Stimulated activated CD8-positive, alpha-beta memory T cell treated with anti-CD3 and anti-CD28 coated beads, Interleukin-7, amount 100 ng/mL, for 24 hours (primary cell): ENCODE data around the gene EFNA2.
A peak's percentile ranks its signal among the peaks of the same experiment; 100 is the strongest.

ENCODE experiments used
- DNase-seq: peaks from one replicate; pipeline ENCODE4 v3.0.0-alpha.2; 2020; ENCODE audit warnings: low read depth

The EFNA2 gene

DNA sequence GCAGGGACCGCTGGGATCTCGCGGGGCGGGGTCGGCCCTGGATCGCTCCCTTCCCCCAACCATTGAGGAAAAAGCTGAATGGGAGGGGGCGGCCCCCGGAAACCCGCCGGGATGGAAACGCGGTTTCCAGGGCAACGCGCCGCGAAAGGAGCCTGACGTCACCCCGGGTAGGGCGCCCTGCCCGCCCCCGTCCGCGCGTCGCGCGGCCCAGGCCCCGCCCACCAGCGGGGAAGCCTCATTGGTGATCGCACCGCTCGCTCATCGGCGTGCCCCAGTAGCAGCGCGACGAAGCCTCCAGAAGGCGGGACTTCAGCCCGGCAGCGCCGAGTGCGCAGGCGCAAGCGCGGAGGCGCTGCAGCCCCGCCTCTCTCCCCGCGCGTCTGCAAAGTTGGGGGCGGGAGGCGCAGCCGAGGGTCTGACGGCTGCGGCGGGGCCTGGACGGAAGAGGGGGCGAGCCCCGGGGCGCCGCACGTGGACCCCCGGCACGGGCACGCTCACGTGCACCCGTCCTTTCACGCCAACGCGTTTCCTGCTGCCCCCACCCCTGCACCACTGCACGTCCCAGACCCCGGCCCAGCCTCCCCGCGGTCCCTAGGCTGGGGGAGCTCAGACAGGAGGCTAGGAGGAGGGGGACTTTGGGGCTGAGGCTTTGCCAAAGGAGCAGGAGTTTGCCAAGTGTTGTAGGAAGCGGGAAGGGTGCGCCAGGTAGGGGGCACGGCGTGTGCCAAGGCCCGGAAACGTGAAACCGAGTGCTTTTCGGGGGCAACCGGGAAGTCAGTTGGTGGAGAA, 24.7 kb upstream of the EFNA2 start:
- peak; percentile 90 for DNase-seq

DNA sequence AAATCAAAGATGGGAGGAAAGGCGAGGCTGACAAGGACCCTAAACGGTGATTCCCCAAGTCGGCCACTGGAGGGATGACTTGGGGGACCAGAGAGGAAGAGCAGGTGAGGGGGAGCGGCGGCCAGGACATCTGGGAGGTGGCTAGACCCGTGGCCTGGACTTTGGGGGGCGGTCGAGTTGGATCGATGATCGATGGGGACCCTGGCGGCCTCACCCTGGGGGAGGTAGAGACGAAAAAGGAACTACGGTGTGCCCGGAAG, 24.2 kb upstream of the EFNA2 start:
- no peak for DNase-seq

DNA sequence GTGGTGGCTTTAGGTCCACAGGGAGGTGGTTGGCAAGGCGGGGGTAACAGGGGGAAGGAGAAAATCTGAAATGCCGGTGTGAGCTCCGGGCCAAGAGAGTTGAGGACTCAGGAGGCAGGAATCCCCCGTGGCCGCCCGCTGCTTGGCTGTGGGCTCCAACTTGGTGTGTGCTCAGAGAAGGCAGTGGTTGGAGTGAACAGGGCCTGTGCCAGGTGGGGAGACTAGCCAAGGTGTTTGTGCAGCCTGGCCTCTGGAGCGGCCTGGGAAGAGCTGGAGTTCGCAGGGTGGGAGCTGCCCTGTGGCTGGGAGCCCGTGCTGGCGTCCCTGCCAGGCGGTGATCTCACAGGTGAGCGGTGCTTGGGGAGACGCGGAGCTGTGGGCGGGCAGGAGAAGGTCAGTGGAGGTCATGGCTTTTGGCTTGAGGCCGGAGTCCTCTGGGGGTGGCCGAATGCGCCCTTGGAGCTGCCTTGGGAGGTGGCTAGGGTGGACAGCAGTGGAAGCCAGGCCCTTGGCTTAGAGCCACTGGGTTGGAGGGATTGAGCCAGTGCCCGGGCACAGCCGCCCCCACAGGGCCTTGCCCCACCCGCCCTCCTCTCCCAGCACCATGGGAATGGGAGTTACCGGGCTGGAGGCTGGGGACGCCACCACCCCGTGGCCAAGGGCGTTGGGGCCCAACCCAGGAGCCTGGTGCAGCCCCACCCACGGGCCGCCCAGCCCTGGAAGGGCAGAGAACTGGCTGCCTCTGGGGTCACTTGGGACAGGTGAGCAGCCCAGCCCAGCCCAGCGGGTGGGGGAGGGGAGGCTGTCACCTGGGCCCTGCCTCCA, 23.7 kb upstream of the EFNA2 start:
- no peak for DNase-seq

DNA sequence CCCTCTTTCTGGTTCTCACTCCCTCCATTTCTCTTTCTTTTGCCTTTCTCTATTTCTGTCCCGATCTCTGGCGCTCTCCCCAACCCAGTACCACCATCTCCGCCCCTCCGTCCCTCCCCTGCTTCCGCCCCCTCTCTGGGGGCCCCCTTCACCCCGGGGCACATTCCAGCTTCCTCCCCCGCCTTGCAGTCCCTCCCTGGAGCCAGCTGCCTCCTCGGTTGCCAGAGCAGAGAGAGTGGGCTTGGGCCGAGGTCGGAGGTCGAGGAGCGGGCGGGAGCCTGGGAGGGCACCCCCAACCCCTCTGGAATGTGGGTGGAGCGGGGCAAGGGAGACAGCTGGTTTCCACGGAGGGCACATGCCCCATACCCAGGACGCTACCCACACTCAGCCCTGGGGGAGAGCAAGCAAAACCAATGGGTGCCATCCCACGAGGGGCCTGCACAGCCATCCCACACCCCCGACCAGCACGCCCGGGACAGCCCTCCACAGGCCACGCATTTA, 23.0 kb upstream of the EFNA2 start:
- DNase-seq = no peak

DNA sequence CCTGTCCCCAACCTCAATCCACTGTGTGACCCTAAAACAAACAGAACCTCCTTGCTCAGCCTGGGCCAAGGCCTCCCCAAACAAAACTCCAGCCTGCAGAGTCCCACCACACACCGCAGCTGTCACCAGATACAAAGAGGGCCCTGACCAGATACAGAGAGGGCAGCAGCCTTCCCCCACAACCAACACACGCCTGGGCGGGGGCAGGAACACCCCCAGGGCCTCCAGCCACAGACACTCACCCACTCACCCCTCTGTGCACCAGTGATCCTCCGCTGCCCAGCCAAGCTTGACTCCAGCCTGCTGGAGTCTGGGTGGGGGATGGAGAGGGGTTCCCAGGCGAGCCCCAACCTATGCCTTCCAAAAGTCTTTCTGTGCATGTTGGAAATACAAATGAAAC, 22.5 kb upstream of the EFNA2 start:
- DNase-seq = no peak

DNA sequence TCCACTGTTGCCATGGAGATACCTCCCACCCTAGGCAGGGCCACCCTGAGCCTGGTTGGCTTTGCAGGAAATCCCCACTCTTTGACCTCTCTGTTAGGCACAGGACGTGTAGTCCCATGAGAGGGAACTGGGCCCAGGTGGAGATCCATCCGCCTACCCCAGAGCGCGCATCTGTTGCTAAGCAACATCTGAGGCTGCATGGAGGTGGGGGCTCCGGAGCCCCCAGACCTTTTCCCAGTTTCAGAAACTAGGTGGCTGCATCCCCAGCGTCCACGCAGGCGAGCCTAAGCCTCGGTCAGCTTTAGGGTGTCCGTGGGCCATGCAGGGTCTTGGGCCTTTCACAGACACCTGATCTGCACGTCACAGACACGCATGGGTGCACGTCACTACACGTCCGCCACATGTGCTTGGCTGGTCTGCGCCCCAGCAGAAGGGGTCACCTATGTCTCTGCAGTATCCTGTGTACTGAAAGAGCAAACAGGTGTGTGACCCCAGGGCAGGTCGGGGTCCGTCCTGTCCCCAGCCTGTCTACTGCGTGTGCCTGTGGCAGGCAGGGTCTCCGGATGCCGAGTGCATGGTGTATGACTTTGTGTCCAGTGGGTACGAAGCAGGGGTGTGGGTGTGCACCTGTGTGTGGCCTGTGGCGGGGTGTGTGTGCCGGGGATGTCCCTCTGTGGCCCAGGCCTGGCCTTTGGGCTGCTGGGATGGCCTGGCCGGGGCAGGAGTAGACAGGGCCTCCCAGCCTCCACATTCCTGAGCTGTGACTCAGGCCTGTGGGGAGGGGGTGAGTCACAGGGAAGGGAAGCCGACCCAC, 20.7 kb upstream of the EFNA2 start:
- DNase-seq = no peak

DNA sequence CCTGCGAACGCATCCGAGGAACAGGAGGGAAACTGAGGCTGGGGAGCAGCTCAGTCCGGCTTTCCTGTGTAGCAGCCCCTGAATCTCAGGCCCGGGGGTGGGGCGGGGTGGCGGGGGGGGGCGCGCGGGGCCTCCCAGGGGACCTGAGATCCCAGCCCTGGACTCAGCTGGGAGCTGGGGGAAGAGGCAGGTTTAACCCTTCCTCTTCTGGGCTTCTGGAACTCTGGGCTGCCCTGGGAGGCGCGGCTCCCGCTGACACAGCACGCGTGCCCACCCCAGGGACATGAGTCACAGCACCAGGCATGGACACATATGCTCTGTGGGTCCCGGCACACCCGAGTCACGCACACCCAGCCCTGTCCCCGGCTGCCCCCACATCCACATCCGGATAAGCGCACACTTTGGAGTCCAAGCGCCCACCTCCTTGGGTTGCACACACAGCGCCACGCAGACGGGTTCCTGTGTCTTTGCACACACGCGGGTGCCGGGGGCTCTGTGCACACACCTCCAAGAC, 20.0 kb upstream of the EFNA2 start:
- no peak for DNase-seq

DNA sequence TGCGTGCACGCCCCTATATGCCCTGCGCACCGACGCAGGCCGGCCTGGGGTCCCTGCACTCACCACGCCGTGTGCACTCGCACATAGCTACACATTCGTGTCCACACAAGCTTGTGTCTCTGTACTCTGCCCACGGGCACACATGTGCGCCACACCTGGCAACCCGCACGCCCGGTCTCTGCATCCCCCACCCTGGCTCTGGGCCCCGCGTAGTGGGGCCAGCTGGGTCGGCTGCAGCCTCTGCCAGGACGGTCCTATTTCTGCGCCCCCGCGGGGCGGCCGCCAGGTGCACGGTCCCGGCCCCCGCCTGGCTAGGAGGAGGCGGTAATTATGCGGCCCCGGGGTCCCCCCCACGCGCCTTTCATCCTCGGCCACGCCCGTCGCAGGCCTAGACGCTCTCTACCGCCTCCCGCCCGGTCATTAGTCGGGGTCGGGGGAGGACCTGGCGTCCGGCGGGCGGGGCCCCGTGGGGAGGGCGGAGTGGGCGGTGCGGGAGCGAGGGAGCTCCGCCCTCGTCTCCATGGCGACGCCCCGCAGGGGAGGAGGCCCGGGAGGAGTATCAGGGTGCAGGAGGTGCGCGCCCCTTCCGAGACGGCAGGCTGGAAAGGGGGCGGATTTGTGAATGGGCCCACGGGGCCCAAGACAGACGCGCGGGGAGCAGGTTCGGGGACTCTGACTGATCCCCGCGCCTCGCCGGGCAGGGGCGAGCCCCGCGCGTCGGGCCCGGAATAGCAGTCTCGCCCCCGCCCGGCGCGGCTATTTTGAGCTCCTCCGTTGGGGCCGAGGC, 19.4 kb upstream of the EFNA2 start:
- no peak for DNase-seq

DNA sequence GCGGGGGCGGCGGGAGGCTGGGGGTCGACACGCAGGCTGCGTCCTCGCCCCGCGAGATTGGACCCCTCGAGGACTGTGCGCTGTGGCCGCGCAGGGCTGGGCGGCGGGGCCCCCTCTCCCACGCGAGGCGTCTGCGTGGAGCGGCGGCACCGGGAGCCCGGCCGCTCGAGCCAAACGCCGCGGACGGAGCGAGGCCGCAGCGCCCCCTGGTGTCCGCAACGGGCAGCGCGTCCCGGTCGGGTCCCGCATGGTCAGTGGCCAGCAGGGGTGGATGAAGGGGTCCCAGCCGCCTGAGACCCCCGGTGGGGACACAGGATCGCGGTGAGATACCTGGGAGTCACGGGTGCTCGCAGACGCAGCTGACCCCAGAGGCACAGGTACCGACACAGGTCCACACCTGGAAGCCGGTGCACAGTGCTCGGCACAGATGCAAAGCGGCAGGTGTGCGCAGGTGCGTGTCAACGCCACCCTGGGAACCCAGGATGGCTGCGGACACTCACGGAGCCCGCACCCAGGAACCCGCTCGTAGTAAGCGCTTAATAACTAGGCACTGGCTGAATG, 18.7 kb upstream of the EFNA2 start:
- no peak for DNase-seq

DNA sequence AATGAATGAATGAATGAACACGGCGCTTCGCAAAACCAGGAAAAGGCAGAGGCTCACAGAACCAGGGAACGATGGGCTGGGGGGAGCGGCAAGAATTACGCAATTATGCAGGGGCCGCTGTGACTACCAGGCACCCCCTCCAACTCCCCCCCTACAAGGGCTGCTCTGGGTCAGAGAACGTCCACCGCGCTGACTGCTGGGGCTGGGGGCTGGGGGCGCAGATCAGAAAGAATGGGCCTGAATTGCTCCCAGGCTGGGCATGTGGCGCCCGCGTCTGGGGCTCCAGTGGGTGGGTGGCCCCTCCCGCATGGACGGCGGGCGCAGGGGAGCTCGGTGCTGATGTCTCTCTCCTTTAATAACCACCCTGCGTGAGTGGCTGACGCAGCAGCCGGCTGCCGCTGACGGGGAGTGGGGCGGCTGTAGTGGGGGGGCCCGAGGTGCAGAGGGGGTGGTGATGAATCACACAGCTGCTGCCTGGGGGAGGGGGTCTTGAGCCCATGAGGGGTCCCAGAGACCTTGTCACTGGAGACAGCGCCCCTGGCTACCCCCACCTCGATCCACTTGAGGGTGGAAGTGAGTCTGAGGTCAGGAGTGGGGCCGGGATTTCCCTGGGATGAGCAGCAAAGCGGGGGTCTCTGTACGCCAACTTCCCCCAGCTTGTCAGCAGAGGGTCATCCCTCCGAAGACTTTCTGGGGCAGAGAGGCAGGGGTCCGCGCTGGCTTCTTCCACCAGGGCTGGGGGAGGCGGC, 18.0 kb upstream of the EFNA2 start:
- DNase-seq = no peak

DNA sequence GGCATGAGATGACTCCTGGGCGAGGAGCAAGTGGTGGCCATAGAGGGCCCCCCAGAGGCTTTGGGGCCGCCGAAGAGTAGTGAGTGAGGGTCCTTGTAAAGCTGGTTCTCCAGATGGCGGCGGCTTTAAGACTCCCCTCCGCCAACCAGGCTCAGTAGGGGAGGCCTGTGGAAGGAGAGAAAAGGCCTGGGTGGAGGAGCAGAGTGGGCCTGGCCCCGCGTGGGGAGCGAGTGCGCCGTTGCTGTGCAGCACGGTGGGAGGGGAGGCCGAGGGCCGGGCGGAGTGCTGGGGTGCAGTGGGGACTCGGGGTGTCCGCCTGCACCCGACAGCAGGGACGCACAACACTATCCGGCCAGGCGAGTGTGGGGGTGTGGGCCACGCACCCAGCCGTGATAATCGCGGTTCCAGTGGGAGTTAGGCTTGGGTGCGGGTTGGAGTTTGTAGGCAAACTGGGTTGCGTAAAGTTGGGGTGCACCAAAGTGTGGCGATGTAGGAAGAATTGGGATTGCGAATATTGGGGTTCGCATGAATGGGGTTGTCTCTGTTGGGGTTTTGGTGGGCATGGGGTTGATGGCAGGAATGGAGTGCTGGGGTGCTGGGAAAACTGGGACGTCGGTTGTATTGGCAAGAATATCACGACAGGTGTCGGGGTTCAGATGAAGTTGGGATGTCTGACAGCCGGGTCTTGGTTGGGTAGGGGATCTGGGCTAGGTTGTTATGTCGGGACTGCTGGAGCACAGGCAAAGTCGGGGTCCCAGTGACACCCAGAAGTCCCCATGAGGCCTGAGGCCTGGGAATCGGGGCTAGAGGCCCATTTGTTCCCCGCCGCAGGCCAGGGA, 17.2 kb upstream of the EFNA2 start:
- no peak for DNase-seq

DNA sequence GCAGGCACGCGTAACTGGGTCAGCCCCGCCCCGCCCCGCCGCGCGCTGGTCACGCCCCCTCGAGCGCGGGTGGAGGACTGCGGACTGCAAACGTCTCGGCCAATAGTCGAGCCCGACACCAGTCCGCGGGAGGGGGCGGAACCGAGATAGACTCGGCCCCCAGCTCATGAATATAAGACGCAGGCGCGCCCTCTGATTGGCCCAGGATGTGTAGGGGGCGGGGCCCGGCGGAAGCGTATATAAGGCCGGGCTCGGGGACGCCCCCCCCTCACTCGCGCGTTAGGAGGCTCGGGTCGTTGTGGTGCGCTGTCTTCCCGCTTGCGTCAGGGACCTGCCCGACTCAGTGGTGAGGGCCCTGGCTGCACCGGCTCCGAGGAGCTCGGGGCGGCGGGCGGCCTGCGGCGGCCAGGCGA, 16.6 kb upstream of the EFNA2 start, which contains the start of gene CIRBP:
Gene CIRBP, plus strand, starts transcription at position 268 of the 413 bp plus-strand sequence. CDS start 1,602 bp downstream, outside the sequence.
- DNase-seq = peak; percentile 98

DNA sequence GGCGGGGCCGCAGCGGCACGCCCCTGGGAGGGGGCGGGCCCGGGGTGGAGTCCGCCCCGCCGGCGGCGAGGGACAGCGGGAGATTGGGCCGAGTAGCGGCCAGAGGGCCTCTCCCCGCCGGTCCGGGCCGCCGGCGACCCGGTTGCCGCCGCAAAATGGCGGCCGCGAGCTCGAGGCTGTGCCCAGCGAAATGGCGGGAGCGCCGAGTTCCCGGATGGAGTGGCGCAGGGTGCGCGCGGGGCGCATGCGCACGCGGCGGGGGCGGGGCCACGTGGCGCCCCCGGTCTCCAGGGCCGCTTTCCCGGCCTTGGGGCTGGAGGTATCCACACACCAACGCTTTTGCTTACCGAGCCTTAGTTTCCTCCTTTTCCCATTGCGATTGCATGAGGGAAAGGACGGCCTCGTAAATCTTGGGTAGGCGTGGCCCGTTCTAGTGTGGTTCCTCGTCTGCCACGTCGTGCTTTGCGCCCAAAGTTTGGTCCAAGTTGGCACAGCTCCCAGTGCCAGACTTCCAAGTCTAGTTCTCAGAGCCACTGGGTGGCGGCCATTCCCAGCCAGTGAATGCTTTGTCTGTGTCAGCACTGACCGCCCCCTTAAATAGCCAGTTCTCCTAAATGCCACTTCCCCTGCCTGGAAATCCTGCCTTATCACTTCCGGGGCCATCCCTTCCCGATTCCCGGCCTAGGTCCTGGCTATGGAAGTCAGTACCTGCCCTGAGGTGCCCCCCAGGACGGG, 16.0 kb upstream of the EFNA2 start:
- DNase-seq = no peak

DNA sequence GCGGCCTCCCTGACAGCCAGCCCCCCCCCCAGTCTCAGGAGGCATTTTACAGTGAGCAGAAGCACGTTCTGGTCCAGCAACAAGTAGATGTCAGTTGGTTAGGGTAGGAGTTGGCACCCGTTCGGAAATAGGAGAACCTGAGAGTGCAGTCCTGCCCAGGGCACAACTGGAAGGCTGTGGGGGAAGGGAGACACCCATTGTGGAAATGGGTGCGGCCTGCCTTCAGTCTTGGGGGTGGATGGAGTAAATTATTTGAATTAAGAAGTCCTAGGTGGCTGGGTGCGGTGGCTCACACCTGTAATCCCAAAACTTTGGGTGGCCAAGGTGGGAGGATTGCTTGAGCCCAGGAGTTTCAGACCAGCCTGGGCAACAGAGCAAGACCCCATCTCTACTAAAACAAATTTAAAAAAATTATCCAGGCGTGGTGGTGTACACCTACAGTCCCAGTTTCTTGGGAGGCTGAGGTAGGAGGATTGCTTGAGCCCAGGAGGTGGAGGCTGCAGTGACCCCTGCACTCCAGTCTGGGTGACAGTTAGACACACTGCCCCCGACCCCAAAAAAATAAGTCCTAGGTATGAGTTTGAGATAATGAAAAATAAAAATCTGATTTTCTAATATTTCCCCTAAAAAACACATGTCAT, 15.3 kb upstream of the EFNA2 start:
- no peak for DNase-seq

DNA sequence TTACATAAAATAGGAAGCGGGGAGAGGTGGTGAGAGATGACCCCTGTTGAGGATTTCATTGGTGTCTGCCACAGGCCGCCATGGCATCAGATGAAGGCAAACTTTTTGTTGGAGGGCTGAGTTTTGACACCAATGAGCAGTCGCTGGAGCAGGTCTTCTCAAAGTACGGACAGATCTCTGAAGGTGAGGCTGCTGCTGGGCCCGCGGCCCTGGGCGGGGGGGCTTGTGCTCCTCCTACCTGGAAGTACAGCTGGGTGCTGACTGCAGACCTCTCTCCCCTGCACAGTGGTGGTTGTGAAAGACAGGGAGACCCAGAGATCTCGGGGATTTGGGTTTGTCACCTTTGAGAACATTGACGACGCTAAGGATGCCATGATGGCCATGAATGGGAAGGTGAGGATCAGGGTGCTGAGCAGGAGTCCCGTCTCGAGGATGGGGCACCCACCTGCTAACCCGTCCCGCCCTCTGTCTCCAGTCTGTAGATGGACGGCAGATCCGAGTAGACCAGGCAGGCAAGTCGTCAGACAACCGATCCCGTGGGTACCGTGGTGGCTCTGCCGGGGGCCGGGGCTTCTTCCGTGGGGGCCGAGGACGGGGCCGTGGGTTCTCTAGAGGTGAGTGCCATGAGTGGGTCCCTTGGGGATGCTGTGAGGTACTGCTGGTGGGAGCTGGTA, 14.7 kb upstream of the EFNA2 start:
- no peak for DNase-seq

DNA sequence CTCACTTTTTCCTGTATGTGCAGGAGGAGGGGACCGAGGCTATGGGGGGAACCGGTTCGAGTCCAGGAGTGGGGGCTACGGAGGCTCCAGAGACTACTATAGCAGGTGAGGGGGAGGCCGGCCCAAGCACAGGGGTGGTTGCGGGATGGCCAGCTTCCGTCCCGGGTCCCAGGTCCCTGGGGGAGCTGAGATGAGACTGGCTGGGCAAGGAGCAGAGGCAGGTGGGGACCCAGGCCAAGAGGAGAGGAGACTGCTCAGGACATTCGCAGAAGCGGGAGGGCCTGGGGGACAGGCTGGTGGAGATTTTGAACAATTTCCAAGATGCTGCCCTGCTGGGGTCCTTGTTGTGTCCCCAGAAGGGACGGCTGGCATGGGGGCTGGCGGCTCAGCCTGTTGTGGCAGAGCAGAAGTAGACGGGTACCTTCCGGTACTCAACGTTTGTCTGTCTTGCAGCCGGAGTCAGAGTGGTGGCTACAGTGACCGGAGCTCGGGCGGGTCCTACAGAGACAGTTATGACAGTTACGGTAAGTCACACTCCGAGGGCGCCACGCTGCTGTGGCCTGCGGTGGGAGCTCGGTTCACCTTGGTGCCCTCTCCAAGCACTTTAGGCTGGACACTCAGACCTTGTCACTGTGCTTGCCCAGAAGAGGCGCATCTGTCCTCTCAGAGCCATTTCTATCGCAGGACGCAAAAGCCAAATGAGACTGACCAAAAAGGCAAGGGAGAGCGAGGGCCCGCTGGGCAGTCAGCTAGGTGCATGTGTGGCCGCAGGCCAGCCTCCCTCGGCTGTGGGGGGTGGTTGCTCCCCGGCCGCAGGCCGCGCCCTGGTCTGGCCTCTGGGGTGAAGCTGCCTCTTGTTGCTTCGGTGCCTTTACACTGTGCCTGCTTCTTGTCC, 13.9 kb upstream of the EFNA2 start:
- DNase-seq = no peak
